HG03039 (cell line): ENCODE measurements around the gene ALG2.

Experiments used
- ATAC-seq: cut with Tn5 transposase; IDR thresholded peaks from one replicate; pipeline ENCODE4 v1.9.1; 2021; ENCODE audit warnings: mild to moderate bottlenecking, moderate library complexity; ENCODE audit not compliant: unreplicated experiment

Gene ALG2

GRCh38 chr9:99173570-99174504 is 47.9 kb downstream of the ALG2 start:
- ATAC-seq, result peak; percentile 64

DNA sequence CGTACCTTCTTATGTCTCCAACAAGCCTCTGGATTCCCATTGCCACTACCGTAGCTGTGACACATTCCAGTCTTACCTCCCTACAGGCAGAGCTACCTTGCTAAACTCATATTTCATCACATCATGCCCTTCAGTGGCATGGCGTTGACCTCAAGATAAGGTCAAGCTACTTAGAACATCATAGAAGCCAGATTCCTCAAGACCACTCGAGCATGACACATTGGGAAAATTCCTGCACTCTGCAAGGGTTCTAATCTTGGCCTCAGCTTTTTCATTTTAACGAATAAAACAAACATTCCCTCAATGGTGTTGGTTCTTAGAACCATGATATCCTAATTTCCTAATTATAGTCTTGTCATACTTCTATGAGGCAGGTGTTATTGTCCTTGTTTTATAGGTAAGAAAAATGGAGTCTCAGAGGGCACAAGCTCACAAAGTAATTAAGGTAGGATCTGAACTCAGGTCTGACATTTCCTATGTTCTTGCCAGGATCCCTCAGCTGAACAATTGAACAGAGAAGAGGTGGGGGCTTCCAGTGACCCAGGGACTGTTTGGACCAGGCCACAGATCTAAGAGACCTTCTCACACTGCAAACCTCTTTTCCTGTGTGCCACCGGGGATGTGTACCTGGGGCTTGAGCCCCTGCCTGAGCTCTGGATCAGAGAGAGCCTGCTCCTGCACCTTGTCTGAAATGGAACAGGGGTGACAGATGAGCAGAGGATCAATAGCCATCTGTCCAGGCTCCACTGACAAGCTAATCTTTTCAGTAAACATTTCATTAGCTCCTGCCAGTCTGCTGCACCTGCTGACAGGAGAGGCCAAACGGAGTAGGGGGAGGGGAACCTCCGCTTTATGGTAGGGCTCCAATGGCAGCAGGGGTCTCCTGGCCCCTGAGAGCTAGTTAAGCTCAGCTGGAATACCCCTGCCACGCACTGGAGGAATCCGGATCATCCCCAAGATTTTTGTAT is 49.3 kb downstream of the ALG2 start:
- no peak for ATAC-seq

- ATAC-seq, result no peak
Observed at GRCh38 chr9:99171225-99172123, 50.3 kb downstream of the ALG2 start.

- no peak for ATAC-seq
Observed at GRCh38 chr9:99169982-99170761, 51.6 kb downstream of the ALG2 start.

DNA sequence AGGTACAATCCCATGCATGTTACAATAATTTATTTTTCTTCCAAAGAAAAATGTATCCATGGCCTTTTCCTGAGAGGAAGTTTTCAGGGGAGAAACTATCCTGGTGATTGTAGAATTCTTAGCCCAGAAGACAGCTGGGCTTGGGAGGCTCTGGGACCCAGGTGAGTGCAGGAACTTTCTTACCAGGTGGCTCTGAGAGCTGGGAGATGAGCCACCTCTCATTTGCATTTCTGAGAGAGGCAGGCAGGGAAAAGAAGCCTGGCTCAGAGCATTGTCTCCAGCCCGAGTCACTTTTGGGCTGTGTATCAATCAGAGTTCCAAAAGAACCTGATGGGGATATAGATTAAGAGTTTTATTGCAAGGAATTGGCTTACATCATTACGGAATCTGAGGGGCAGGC is 52.7 kb downstream of the ALG2 start:
- no peak for ATAC-seq

DNA sequence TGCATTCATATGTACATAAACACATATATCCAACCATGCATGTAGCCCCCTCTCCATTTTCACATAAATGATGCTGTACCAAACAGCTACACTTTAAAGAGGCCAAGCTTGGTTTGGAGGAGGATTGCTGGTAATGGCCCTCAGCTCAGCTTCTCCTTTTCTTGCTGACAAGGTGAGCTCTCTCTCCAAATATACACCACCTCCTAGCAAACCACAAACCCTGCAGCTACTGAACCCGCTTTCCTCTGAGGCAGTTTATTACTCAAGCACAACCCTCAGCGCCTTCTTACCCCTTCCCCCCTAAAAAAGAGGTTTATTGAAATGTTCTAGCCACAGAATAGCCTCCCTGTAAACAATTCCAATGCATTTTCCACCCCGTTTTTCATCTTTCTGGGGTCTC is 54.0 kb downstream of the ALG2 start:
- no peak for ATAC-seq

GRCh38 chr9:99167119-99167518 is 54.6 kb downstream of the ALG2 start:
- ATAC-seq, result no peak
